ENCODE results near the gene SKIL.

SKIL gene

GRCh38 chr3:170372190-170372879 is 14.8 kb downstream of the SKIL start:
- TF ChIP-seq, protein P1, sequence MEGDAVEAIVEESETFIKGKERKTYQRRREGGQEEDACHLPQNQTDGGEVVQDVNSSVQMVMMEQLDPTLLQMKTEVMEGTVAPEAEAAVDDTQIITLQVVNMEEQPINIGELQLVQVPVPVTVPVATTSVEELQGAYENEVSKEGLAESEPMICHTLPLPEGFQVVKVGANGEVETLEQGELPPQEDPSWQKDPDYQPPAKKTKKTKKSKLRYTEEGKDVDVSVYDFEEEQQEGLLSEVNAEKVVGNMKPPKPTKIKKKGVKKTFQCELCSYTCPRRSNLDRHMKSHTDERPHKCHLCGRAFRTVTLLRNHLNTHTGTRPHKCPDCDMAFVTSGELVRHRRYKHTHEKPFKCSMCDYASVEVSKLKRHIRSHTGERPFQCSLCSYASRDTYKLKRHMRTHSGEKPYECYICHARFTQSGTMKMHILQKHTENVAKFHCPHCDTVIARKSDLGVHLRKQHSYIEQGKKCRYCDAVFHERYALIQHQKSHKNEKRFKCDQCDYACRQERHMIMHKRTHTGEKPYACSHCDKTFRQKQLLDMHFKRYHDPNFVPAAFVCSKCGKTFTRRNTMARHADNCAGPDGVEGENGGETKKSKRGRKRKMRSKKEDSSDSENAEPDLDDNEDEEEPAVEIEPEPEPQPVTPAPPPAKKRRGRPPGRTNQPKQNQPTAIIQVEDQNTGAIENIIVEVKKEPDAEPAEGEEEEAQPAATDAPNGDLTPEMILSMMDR (IDR thresholded peaks at IDR 0.05): no peak
- TF ChIP-seq ZFX (IDR thresholded peaks at IDR 0.05; ENCODE audit: borderline replicate concordance): no peak
- no peak overlapping the region for H3K27ac ChIP-seq

DNA sequence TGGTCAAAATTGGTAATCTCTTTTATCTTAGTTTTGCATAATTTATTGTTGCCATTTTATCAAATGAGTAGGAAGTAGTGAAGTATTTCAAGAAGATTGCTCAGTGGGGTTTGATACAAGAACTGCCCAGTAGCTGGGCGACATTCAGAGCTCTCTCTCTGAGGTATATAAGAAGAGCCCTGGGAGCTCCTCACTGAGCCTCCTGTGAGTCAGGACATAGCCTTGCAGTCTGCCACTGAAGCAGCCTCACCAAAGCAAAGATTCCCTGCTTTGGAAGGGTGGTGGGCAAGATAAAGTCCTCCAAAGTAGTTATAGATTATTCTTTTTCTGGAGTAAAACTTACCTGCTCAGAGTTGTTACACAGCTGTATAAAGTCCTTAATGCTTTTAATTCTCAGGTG is 26.1 kb downstream of the SKIL start:
- TF ChIP-seq, protein P1 (IDR thresholded peaks at IDR 0.05): no peak
- no peak for TF ChIP-seq ZFX (IDR thresholded peaks at IDR 0.05; ENCODE audit: borderline replicate concordance)
- H3K27ac ChIP-seq: no peak overlapping the region

DNA sequence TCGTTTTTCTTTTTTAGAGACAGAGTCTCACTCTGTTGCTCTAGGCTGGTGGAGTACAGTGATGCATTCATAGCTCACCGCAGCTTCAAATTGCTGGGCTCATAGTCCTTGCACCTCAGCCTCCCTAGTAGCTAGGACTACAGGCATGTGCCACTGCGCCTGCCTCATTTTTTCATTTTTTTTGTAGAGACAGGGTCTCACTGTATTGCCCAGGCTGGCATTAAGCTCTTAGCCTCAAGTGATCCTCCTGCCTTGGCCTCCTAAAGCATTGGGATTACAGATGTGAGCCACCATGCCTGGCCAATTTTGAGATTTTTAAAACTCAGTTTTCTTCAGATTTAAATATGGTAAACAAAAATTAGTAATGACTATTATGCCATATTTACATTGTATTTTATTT is 29.0 kb downstream of the SKIL start:
- H3K27ac ChIP-seq: no peak overlapping the region
- TF ChIP-seq ZFX (IDR thresholded peaks at IDR 0.05; ENCODE audit: borderline replicate concordance): no peak
- TF ChIP-seq, protein P1 (IDR thresholded peaks at IDR 0.05): no peak

DNA sequence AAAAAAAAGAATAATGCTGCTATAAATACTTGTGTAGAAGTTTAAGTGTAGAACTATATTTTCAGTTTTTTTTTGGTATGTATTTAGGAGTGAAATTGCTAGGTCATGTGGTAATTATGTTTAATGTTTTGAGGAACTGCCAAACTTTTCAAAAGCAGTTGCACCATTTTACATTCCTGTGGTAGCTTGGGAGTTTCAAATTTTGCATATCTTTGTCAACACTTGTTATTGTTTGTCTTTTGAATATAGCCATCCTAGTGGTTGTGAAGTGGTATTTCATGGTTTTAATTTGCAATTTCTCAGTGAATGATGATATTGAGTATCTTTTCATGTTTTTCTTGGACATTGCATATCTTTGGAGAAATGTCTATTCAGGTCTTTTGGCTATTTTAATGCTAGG is 30.4 kb downstream of the SKIL start:
- H3K27ac ChIP-seq: no peak overlapping the region
- TF ChIP-seq, protein P1 (IDR thresholded peaks at IDR 0.05): no peak
- no peak for TF ChIP-seq ZFX (IDR thresholded peaks at IDR 0.05; ENCODE audit: borderline replicate concordance)

- no peak for TF ChIP-seq ZFX (IDR thresholded peaks at IDR 0.05; ENCODE audit: borderline replicate concordance)
- TF ChIP-seq, protein P1 (IDR thresholded peaks at IDR 0.05): no peak
- H3K27ac ChIP-seq: no peak overlapping the region
Measured at GRCh38 chr3:170391108-170391507, 33.6 kb downstream of the SKIL start.

- no peak overlapping the region for H3K27ac ChIP-seq
- TF ChIP-seq, protein P1 (IDR thresholded peaks at IDR 0.05): no peak
- TF ChIP-seq ZFX (IDR thresholded peaks at IDR 0.05; ENCODE audit: borderline replicate concordance): no peak
Measured at GRCh38 chr3:170397685-170398084, 40.2 kb downstream of the SKIL start.

GRCh38 chr3:170405101-170405500 is 47.6 kb downstream of the SKIL start:
- TF ChIP-seq, protein P1 (IDR thresholded peaks at IDR 0.05): no peak
- no peak for TF ChIP-seq ZFX (IDR thresholded peaks at IDR 0.05; ENCODE audit: borderline replicate concordance)
- H3K27ac ChIP-seq: no peak overlapping the region
